Right lobe of liver (tissue), 4 donors: ENCODE results near the gene SLC38A7.
A peak's percentile ranks its signal among the peaks of the same experiment; 100 is the strongest.

Experiments used
- POLR2A ChIP-seq: fragments of 450-650 bp; IDR thresholded peaks from one replicate; pipeline ENCODE4 v1.6.1; 2017; ENCODE audit warnings: antibody characterized with exemption, mild to moderate bottlenecking
- TF ChIP-seq, protein P1 (sequence below), 4 donors: fragments of 200-600 bp in 3 of 4; fragments of 450-650 bp in 1 of 4; IDR thresholded peaks; one replicate each; pipeline versions ENCODE4 v1.5.1 to v1.8.0; 2016 to 2022; ENCODE audit warnings: antibody characterized with exemption in 4 of 4, mild to moderate bottlenecking in 2 of 4
- donor health status: DM: no; HTN: no; CAD: no.
- donor health status: DM: no; HTN: no; CAD: no.
- donor health status: DM: no; HTN: yes; CAD: no.

DNA sequence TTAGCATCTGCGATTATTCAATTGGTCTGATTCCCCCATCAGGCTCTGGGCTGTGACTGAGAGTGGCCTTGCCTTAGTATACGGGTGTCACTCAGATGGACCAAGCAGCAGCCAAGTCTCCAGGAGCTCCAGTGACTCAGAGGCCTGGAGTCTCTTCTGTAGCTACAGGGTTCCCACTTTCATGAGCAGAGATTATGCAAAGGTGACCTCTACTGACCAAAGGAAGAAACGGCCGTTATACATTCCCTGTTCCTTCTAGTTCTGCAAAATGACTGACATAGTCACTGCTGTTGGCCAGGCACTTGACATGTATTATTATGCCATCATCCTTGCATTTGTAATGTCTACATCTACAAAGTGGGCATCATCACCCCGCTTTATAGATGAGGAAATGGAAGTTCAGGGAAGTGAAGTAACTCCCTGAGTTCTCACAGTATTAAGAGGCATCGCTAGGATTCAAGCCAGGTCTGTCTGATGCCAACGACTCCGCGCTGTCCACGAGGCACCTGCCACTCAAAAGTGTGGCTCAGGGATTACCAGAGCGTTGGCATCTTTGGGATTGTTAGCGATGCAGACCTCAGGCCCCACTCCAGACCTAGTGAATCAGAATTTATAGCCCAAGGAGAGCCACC is 23.3 kb downstream of the SLC38A7 start:
- TF ChIP-seq, protein P1, sequence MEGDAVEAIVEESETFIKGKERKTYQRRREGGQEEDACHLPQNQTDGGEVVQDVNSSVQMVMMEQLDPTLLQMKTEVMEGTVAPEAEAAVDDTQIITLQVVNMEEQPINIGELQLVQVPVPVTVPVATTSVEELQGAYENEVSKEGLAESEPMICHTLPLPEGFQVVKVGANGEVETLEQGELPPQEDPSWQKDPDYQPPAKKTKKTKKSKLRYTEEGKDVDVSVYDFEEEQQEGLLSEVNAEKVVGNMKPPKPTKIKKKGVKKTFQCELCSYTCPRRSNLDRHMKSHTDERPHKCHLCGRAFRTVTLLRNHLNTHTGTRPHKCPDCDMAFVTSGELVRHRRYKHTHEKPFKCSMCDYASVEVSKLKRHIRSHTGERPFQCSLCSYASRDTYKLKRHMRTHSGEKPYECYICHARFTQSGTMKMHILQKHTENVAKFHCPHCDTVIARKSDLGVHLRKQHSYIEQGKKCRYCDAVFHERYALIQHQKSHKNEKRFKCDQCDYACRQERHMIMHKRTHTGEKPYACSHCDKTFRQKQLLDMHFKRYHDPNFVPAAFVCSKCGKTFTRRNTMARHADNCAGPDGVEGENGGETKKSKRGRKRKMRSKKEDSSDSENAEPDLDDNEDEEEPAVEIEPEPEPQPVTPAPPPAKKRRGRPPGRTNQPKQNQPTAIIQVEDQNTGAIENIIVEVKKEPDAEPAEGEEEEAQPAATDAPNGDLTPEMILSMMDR (IDR thresholded peaks at IDR 0.05) = peak; percentile 31 to 61 (median 53)
- TF ChIP-seq POLR2A = no peak
